ENCODE results near the gene P4HA2. TPM values are rescaled to one million over a fixed set of nuclear protein-coding genes. Genes with fewer than 3 reads are reported as not detected.

P4HA2 gene
- total and polyA plus RNA-seq, 2 donors: 13.2 to 16.5 TPM

DNA sequence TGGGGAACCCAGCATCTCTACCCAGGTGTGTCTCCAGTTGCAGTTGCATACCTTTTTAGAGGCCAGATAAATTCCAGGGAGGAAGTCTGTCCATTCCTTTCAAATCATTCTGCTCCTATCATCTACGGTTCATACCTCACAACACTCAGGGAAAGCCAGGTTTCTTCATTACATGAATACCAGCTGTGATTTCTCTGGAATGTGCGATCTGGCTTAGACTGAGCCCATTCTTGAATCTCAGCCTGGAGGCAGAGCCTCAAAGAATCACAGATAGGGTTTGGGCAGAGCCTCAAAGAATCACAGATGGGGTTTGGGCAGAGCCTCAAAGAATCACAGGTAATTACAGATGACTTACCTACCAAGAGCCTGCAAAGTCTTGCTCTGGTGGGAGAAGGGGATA lies 7.2 kb downstream of the P4HA2 start:
- 96% methylated on average over 2 of the region's 2 CpGs for WGBS
- no peak for DNase-seq (ENCODE audit: low read depth in 6 of 9, low spot score in 9 of 9)
- H3K36me3 ChIP-seq (ENCODE audit: control insufficient read depth in 2 of 2, insufficient read depth in 2 of 2, low read length in 1 of 2): no peaks in the 10 kb centered on the region
- H3K4me1 ChIP-seq (ENCODE audit: control insufficient read depth in 2 of 2, insufficient read depth in 2 of 2, low read length in 2 of 2): peaks cover 0 to 14% of the 10 kb centered on the region in 2 donors
- no peak overlapping the region for H3K27ac ChIP-seq (ENCODE audit: low read depth in 1 of 2, low read length in 1 of 2)
- peaks cover 0 to 3% of the 10 kb centered on the region in 2 donors for H3K27me3 ChIP-seq (ENCODE audit: control insufficient read depth in 2 of 2, insufficient read depth in 1 of 2, low read length in 1 of 2)
- no peak overlapping the region for H3K4me3 ChIP-seq (ENCODE audit: low read length in 2 of 2)
- H3K9me3 ChIP-seq (ENCODE audit: control insufficient read depth in 2 of 2, insufficient read depth in 1 of 2, low read length in 1 of 2): no peaks in the 10 kb centered on the region

DNA sequence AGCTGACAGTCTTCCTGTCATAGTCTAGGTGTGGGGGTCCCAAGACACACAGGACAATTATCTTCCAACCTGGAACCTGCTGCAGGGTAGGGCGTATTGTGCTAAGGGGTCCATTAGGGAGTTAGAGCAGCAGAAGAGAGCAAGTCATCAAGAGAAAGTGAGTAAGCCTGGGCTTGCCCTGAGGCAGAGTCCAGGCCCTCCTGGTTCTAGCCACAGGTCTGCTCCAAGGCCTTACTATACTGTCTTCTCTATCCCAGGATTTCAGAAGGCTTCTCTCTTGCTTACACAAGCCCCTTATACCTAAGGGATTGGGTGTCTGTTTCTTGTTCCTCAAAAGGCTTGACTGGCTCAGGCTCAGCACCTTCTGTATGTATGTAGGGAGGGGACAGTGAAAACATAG lies 7.7 kb downstream of the P4HA2 start:
- H3K9me3 ChIP-seq (ENCODE audit: control insufficient read depth in 2 of 2, insufficient read depth in 1 of 2, low read length in 1 of 2): no peaks in the 10 kb centered on the region
- no peak for DNase-seq (ENCODE audit: low read depth in 6 of 9, low spot score in 9 of 9)
- H3K27ac ChIP-seq (ENCODE audit: low read depth in 1 of 2, low read length in 1 of 2): no peak overlapping the region
- H3K4me1 ChIP-seq (ENCODE audit: control insufficient read depth in 2 of 2, insufficient read depth in 2 of 2, low read length in 2 of 2): peaks cover 0 to 14% of the 10 kb centered on the region in 2 donors
- 98% methylated on average over 1 of the region's 1 CpG for WGBS
- H3K36me3 ChIP-seq (ENCODE audit: control insufficient read depth in 2 of 2, insufficient read depth in 2 of 2, low read length in 1 of 2): no peaks in the 10 kb centered on the region
- no peak overlapping the region for H3K4me3 ChIP-seq (ENCODE audit: low read length in 2 of 2)
- H3K27me3 ChIP-seq (ENCODE audit: control insufficient read depth in 2 of 2, insufficient read depth in 1 of 2, low read length in 1 of 2): no peaks in the 10 kb centered on the region

DNA sequence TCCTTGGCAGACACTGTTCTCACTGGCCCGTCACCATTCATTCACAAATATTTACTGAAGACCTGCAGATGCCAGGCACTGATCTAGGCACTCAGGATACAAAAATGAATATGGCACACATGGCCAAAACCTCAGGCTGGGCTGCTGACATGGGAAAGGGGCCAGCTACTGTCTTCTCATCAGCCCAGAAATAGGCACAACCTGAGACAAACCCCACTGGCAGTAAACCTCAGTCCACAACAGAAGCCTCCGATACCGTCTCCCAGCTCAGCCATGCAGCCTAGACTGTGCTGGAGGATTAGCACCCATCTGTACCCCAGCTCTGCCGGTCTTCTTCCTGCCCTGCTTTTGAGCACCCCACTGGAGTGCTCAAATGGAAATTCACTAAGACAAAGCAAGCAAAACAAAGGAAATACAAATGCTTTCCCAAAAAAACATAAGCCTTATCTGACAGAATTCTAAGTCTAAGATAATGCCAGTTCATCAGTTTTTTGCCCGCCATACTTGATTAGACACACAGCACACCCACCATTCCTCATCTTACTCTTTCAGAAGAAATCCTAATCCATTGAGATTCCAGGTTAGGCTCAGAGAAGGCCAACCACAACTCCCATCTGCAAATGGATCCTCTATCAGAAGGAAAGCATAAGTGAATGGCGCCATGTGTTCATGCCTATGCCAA lies 8.2 kb downstream of the P4HA2 start:
- no peak for DNase-seq (ENCODE audit: low read depth in 6 of 9, low spot score in 9 of 9)
- H3K4me3 ChIP-seq (ENCODE audit: low read length in 2 of 2): no peak overlapping the region
- H3K27ac ChIP-seq (ENCODE audit: low read depth in 1 of 2, low read length in 1 of 2): no peak overlapping the region
- H3K4me1 ChIP-seq (ENCODE audit: control insufficient read depth in 2 of 2, insufficient read depth in 2 of 2, low read length in 2 of 2): peaks cover 0 to 11% of the 10 kb centered on the region in 2 donors
- no peaks in the 10 kb centered on the region for H3K9me3 ChIP-seq (ENCODE audit: control insufficient read depth in 2 of 2, insufficient read depth in 1 of 2, low read length in 1 of 2)
- H3K27me3 ChIP-seq (ENCODE audit: control insufficient read depth in 2 of 2, insufficient read depth in 1 of 2, low read length in 1 of 2): no peaks in the 10 kb centered on the region
- H3K36me3 ChIP-seq (ENCODE audit: control insufficient read depth in 2 of 2, insufficient read depth in 2 of 2, low read length in 1 of 2): no peaks in the 10 kb centered on the region
- WGBS: 98% methylated on average over 6 of the region's 6 CpGs

DNA sequence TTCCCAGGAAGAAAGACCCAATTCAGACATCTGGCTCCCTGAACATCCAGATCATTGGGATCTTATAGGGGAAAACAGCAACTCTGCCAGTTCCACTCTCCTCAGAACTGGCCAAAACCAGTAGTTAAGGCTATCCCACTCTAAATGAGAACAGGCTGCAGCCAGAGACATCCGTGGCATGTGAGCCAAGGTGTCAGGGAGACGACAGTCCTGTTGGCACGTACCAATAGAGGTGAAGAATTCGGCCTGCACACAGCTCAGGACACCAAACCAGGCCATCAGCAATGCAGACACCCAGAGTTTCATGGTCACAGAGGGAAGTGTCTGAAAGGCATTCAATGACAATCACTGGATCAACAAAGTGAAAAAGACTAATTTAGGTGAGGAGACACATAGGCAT lies 9.3 kb downstream of the P4HA2 start:
- no peak overlapping the region for H3K4me3 ChIP-seq (ENCODE audit: low read length in 2 of 2)
- no peaks in the 10 kb centered on the region for H3K27me3 ChIP-seq (ENCODE audit: control insufficient read depth in 2 of 2, insufficient read depth in 1 of 2, low read length in 1 of 2)
- peaks cover 0 to 8% of the 10 kb centered on the region in 2 donors for H3K4me1 ChIP-seq (ENCODE audit: control insufficient read depth in 2 of 2, insufficient read depth in 2 of 2, low read length in 2 of 2)
- H3K27ac ChIP-seq (ENCODE audit: low read depth in 1 of 2, low read length in 1 of 2): no peak overlapping the region
- DNase-seq (ENCODE audit: low read depth in 6 of 9, low spot score in 9 of 9): no peak
- H3K36me3 ChIP-seq (ENCODE audit: control insufficient read depth in 2 of 2, insufficient read depth in 2 of 2, low read length in 1 of 2): no peaks in the 10 kb centered on the region
- H3K9me3 ChIP-seq (ENCODE audit: control insufficient read depth in 2 of 2, insufficient read depth in 1 of 2, low read length in 1 of 2): no peaks in the 10 kb centered on the region
- WGBS: 97% methylated on average over 4 of the region's 4 CpGs

DNA sequence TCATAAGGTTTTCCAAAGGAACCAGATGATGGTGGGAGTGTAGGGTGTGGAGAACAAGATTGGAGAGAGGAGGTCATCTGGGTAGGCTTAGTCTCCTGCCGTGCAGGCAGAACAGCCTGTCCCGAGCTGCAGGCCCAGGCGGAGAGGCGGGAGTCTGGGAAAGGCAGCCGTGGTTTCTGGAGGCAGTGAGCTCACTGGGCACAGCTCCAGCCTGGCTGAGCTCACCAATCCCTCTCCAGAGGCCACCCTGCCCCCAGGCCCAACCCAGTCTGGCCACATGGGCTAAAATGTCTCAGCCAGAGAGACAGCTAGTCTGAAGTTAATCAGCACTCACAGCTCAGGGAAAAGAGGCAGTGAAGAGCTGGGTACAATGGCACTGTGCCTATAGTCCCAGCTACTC lies 12.3 kb downstream of the P4HA2 start:
- H3K36me3 ChIP-seq (ENCODE audit: control insufficient read depth in 2 of 2, insufficient read depth in 2 of 2, low read length in 1 of 2): no peaks in the 10 kb centered on the region
- no peaks in the 10 kb centered on the region for H3K4me1 ChIP-seq (ENCODE audit: control insufficient read depth in 2 of 2, insufficient read depth in 2 of 2, low read length in 2 of 2)
- no peak overlapping the region for H3K27ac ChIP-seq (ENCODE audit: low read depth in 1 of 2, low read length in 1 of 2)
- 96% methylated on average over 5 of the region's 5 CpGs for WGBS
- H3K4me3 ChIP-seq (ENCODE audit: low read length in 2 of 2): no peak overlapping the region
- H3K27me3 ChIP-seq (ENCODE audit: control insufficient read depth in 2 of 2, insufficient read depth in 1 of 2, low read length in 1 of 2): no peaks in the 10 kb centered on the region
- no peaks in the 10 kb centered on the region for H3K9me3 ChIP-seq (ENCODE audit: control insufficient read depth in 2 of 2, insufficient read depth in 1 of 2, low read length in 1 of 2)
- DNase-seq (ENCODE audit: low read depth in 6 of 9, low spot score in 9 of 9): no peak

DNA sequence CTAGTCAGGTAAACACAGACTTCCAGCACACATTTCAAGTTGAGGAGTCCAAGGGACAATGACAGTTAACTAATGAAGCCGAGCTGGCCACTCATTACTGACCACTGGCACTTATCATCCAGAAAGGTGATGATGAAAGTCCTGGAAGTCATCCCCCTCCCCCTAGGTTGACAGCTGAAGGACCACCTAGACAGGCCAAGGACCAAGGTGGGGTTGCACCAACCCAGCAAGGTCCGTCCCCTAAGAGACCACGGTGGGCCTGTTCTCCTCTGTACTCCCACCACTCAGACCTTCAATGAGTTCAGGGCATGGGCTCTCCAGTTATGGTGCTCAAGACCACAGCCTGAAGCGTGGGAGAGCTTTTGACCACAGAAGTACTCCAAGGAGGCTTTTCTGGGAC lies 13.2 kb downstream of the P4HA2 start:
- H3K4me1 ChIP-seq (ENCODE audit: control insufficient read depth in 2 of 2, insufficient read depth in 2 of 2, low read length in 2 of 2): peaks cover 0 to 1% of the 10 kb centered on the region in 2 donors
- H3K36me3 ChIP-seq (ENCODE audit: control insufficient read depth in 2 of 2, insufficient read depth in 2 of 2, low read length in 1 of 2): no peaks in the 10 kb centered on the region
- WGBS: 97% methylated on average over 4 of the region's 4 CpGs
- H3K9me3 ChIP-seq (ENCODE audit: control insufficient read depth in 2 of 2, insufficient read depth in 1 of 2, low read length in 1 of 2): no peaks in the 10 kb centered on the region
- no peak for DNase-seq (ENCODE audit: low read depth in 6 of 9, low spot score in 9 of 9)
- no peak overlapping the region for H3K4me3 ChIP-seq (ENCODE audit: low read length in 2 of 2)
- H3K27ac ChIP-seq (ENCODE audit: low read depth in 1 of 2, low read length in 1 of 2): no peak overlapping the region
- H3K27me3 ChIP-seq (ENCODE audit: control insufficient read depth in 2 of 2, insufficient read depth in 1 of 2, low read length in 1 of 2): no peaks in the 10 kb centered on the region

DNA sequence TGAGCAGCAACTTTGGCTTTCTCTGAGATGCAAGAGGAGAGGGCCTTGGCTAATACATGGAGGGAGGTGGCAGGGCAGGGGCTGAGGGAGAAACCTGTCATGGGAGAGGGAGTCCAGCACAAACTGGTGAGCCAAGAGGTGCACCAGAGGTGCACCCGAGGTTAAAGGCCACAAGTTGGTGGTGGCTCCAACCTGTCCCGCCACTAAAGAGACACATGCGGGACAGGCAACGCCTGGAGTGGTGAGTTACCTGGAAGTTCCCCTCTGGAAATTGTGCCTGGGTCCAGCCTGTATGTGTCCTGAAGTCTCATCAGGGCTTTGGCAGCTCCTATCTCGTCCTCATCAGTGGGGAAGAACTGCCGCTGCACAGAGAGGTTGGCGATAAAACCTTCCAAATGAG lies 14.0 kb downstream of the P4HA2 start:
- no peak for DNase-seq (ENCODE audit: low read depth in 6 of 9, low spot score in 9 of 9)
- Histone ChIP-seq H3K27ac (ENCODE audit: low read depth in 1 of 2, low read length in 1 of 2) (no peak overlapping the region), H3K27me3 (ENCODE audit: control insufficient read depth in 2 of 2, insufficient read depth in 1 of 2, low read length in 1 of 2) (no peaks in the 10 kb centered on the region), H3K36me3 (ENCODE audit: control insufficient read depth in 2 of 2, insufficient read depth in 2 of 2, low read length in 1 of 2) (no peaks in the 10 kb centered on the region), H3K4me1 (ENCODE audit: control insufficient read depth in 2 of 2, insufficient read depth in 2 of 2, low read length in 2 of 2) (peaks cover 0 to 8% of the 10 kb centered on the region in 2 donors), H3K9me3 (ENCODE audit: control insufficient read depth in 2 of 2, insufficient read depth in 1 of 2, low read length in 1 of 2) (no peaks in the 10 kb centered on the region), H3K4me3 (ENCODE audit: low read length in 2 of 2) (no peak overlapping the region)
- WGBS: 98% methylated on average over 7 of the region's 7 CpGs

DNA sequence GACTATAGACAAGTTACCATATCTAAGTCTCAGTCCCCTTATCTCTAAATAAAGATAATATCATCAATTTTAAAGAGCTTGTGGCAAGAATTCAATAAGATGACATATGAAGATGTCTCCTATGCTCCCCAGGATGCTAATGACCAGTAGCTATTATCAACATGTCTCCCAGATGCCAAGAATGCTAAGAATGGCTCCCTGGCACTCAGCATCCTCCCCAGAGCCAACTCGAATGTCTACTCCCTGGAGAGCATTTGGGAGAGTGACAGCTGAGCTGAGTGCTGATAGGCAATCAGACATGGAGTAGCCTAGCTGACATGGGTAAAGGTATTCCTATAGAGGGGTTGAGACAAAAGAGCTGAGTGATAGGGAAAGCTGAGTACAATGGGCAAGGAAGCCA lies 15.9 kb downstream of the P4HA2 start:
- Histone ChIP-seq H3K4me3 (ENCODE audit: low read length in 2 of 2) (no peak overlapping the region), H3K36me3 (ENCODE audit: control insufficient read depth in 2 of 2, insufficient read depth in 2 of 2, low read length in 1 of 2) (no peaks in the 10 kb centered on the region), H3K27me3 (ENCODE audit: control insufficient read depth in 2 of 2, insufficient read depth in 1 of 2, low read length in 1 of 2) (no peaks in the 10 kb centered on the region), H3K9me3 (ENCODE audit: control insufficient read depth in 2 of 2, insufficient read depth in 1 of 2, low read length in 1 of 2) (no peaks in the 10 kb centered on the region), H3K4me1 (ENCODE audit: control insufficient read depth in 2 of 2, insufficient read depth in 2 of 2, low read length in 2 of 2) (peaks cover 0 to 11% of the 10 kb centered on the region in 2 donors), H3K27ac (ENCODE audit: low read depth in 1 of 2, low read length in 1 of 2) (no peak overlapping the region)
- DNase-seq (ENCODE audit: low read depth in 6 of 9, low spot score in 9 of 9): no peak
- 91% methylated on average over 1 of the region's 1 CpG for WGBS

DNA sequence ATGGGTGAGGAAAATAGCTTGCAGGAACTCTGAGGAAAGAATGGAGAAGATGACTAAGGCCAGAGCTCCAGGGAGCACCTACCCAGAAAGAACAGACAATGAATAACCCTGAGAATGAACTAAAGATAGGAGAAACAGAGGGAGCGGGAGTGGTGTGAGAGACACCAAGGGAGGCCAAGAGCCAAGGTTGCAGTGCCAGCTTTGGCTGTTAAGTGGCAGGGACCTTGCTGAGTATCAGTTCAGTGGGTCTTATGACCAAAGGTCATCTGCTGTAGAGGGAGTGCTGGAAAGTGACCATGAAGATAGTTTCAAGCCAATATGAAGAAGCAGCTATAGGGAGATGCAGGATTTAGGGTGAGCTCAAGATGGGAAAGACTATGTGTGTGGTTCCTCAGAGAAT lies 16.7 kb downstream of the P4HA2 start:
- peaks cover 0 to 11% of the 10 kb centered on the region in 2 donors for H3K4me1 ChIP-seq (ENCODE audit: control insufficient read depth in 2 of 2, insufficient read depth in 2 of 2, low read length in 2 of 2)
- no peak for DNase-seq (ENCODE audit: low read depth in 6 of 9, low spot score in 9 of 9)
- H3K36me3 ChIP-seq (ENCODE audit: control insufficient read depth in 2 of 2, insufficient read depth in 2 of 2, low read length in 1 of 2): no peaks in the 10 kb centered on the region
- H3K27ac ChIP-seq (ENCODE audit: low read depth in 1 of 2, low read length in 1 of 2): no peak overlapping the region
- 96% methylated on average over 1 of the region's 1 CpG for WGBS
- H3K9me3 ChIP-seq (ENCODE audit: control insufficient read depth in 2 of 2, insufficient read depth in 1 of 2, low read length in 1 of 2): no peaks in the 10 kb centered on the region
- no peak overlapping the region for H3K4me3 ChIP-seq (ENCODE audit: low read length in 2 of 2)
- H3K27me3 ChIP-seq (ENCODE audit: control insufficient read depth in 2 of 2, insufficient read depth in 1 of 2, low read length in 1 of 2): no peaks in the 10 kb centered on the region
